HG02973 (cell line): ENCODE measurements around the gene CHD9.
A peak's percentile ranks its signal among the peaks of the same experiment; 100 is the strongest.
"Not testable (repeated sequence)": the region's sequence is repeated elsewhere in the genome, so short reads cannot be mapped to it uniquely, and the experiment has no call there.

Source experiments
- ATAC-seq: cut with Tn5 transposase; IDR thresholded peaks from one replicate; pipeline ENCODE4 v1.9.1; 2021; ENCODE audit warnings: moderate library complexity; ENCODE audit not compliant: unreplicated experiment

CHD9 gene, protein sequence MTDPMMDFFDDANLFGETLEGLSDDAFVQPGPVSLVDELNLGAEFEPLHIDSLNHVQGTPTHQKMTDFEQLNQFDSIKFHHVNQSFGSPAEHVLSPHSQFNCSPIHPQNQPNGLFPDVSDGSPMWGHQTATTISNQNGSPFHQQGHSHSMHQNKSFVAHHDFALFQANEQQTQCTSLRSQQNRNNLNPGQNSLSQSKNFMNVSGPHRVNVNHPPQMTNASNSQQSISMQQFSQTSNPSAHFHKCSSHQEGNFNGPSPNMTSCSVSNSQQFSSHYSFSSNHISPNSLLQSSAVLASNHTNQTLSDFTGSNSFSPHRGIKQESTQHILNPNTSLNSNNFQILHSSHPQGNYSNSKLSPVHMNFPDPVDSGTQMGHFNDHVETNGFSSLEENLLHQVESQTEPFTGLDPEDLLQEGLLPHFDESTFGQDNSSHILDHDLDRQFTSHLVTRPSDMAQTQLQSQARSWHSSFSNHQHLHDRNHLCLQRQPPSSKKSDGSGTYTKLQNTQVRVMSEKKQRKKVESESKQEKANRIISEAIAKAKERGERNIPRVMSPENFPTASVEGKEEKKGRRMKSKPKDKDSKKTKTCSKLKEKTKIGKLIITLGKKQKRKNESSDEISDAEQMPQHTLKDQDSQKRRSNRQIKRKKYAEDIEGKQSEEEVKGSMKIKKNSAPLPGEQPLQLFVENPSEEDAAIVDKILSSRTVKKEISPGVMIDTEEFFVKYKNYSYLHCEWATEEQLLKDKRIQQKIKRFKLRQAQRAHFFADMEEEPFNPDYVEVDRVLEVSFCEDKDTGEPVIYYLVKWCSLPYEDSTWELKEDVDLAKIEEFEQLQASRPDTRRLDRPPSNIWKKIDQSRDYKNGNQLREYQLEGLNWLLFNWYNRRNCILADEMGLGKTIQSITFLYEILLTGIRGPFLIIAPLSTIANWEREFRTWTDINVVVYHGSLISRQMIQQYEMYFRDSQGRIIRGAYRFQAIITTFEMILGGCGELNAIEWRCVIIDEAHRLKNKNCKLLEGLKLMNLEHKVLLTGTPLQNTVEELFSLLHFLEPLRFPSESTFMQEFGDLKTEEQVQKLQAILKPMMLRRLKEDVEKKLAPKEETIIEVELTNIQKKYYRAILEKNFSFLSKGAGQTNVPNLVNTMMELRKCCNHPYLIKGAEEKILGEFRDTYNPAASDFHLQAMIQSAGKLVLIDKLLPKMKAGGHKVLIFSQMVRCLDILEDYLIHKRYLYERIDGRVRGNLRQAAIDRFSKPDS (N-terminal part only)

DNA sequence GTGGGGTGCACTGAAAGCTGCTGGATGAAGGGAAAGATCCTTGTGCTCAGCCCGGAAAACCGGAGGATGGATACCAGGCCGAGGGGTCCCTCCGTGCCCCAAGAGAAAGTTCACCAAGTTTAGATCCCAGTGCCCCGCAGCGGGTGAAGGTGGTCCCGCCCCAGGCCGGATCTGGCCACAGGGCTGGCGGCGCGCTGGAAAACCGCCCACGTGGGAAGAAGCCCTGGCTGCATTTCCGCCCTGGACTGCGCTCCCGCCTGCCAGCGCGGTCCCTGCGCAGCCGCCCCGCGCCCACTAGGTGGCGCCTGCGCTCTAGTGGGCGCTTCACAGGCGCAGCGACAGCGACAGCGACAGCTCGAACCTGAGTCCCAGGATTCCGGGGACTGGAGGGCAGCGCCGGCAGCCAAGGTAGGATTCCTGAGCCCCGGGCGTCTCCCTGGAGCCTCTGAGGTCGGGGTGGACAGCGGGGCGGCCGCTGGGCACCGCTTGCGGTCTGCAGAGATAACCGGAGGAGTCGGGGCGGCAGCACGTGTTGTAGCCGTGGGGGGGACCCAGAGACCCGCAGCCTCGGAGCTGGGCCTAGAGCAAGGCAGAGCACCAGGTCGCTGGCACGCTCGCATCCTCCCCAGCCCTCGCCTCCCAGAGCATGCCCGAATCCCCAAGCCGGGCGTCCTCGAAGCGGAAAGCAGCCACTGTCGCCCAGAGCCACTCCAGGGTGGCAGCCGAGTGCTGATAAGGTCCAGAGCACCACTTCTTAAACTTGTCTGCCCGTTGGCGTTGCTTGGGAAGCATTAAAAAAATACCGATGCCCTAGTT lies at the start of gene CHD9:
TSS of gene CHD9 (plus strand) at position 322 of the 816 bp plus-strand sequence. CDS start 101,099 bp downstream, outside the sequence.
- peak; percentile 81 for ATAC-seq

GRCh38 chr16:53007095-53007494 lies 47.7 kb upstream of the CHD9 start:
- no peak for ATAC-seq

- ATAC-seq, result no peak
Observed at GRCh38 chr16:53014287-53014686, 40.5 kb upstream of the CHD9 start.

GRCh38 chr16:53018834-53019416 lies 35.9 kb upstream of the CHD9 start:
- no peak for ATAC-seq

- no peak for ATAC-seq
Observed at GRCh38 chr16:53022374-53022773, 32.4 kb upstream of the CHD9 start.

DNA sequence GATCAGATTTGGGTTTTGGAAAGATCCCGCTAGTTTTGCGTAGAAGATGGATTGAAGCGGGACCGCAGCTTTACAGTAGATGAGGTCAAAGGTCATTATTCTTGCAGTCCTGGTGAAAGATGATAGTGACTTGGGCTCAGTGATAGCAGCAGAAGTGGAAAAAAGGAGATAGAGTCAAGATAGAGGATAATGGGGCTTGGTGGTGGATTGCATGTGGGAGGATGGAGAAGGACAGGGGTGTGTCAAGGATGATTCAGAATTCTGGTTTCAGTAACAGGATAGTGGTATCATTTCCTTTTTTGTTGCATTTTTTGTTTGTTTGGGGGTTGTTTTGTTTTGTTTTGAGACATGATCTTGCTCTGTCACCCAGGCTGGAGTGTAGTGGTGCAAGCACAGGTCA lies 30.7 kb upstream of the CHD9 start:
- ATAC-seq, result peak; percentile 77

- no peak for ATAC-seq
Observed at GRCh38 chr16:53029971-53030370, 24.8 kb upstream of the CHD9 start.

- no peak for ATAC-seq
Observed at GRCh38 chr16:53031323-53031942, 23.4 kb upstream of the CHD9 start.

GRCh38 chr16:53034306-53034705 lies 20.5 kb upstream of the CHD9 start:
- no peak for ATAC-seq

GRCh38 chr16:53035176-53035942 lies 19.4 kb upstream of the CHD9 start:
- no peak for ATAC-seq

- ATAC-seq, result no peak
Observed at GRCh38 chr16:53036066-53036465, 18.7 kb upstream of the CHD9 start.

GRCh38 chr16:53036711-53037110 lies 18.1 kb upstream of the CHD9 start:
- not testable (repeated sequence) for ATAC-seq

- no peak for ATAC-seq
Observed at GRCh38 chr16:53040788-53041187, 14.0 kb upstream of the CHD9 start.

- ATAC-seq, result no peak
Observed at GRCh38 chr16:53041320-53042051, 13.3 kb upstream of the CHD9 start.

DNA sequence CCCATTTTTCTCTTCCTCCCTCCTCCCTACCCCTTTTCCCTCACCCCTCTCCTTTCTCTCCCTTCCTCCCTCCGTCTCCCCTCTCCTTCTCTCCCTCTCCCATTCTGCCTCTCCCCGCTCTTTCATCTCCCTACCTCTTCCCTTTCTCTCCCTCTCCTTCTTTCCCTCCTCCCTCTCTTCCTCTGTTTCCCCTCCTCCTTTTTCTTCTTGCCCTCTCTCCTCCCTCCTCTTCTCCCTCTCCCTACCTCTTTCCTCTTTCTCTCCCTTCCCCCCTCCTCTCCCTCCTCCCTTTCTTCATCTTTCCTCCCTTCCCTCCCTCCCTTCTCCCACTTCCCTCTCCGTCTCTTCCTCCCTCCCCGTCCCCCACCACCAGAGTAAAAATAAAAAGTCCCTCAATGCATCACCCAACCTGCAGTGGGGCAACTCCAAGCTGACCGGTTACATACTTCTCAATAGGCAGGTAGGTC lies 12.5 kb upstream of the CHD9 start:
- no peak for ATAC-seq

DNA sequence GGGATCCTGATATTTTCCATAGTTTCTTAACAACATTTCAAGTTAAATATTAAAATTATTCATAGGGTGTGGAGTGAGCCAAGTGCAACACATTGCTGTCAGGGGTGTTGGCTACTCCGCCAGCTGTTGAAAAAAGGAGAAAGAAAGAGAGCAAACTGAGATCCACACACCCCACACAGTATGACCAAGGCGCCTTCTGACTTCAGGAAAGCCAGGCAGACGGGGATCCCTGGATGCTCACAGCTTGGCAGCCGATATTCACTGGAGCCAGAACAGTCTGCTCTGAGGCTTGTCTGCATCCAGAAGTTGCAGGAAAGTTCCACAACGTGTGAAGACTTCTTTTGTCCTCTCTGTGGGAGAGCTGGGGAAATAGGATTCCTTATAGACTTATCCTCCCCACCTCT lies 11.4 kb upstream of the CHD9 start:
- no peak for ATAC-seq

DNA sequence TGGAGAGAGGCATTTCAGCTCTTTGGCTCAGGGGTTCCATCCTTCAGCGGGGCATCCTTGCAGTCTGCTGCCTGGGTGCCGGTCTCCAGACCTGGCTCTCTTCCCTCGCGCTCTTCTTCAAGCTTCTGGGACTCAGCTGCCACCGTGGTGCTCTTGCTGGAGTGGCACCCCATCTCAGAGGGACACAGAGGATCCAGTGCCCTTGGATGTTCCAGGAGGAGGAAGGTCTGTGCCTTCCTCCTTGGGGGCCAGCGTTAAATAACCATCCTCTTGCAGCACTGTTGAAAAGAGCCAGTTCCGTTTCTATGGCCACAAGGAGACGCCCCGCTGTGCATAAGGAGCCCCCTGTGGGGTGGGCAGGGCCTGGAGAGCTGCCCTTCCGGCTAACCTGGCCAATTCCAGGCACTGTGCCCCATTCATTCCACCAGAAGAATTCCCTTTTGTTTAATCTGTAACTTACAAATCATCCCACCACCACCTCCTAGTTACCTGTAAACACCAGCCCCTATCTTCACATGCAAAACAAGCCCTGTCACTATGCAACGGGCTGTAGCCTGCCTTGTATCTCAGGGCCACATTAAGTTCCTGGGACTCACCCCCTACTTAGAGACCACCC lies 10.7 kb upstream of the CHD9 start:
- no peak for ATAC-seq
